GM23248 (cell line): Measurements from ENCODE around the gene SFXN2. TPM values are rescaled to one million over a fixed set of nuclear protein-coding genes. Genes with fewer than 3 reads are reported as not detected.
"Not testable (repeated sequence)": the region's sequence is repeated elsewhere in the genome, so short reads cannot be mapped to it uniquely, and the experiment has no call there.

Experiments used
- DNase-seq: peaks from one replicate; pipeline ENCODE4 v3.0.0-alpha.2; 2015
- H2AFZ ChIP-seq: fragments of 200-600 bp; sonication (generic); 2 replicates; pipeline ENCODE4 v1.6.1; 2016; ENCODE audit warnings: antibody characterized with exemption
- H3F3A ChIP-seq: fragments of 200-600 bp; sonication (generic); 2 replicates; pipeline ENCODE4 v1.6.1; 2016; ENCODE audit warnings: mild to moderate bottlenecking, antibody characterized with exemption, mixed run types; ENCODE audit not compliant: insufficient read depth
- H3K27ac ChIP-seq: fragments of 200-600 bp; sonication (generic); 2 replicates; pipeline ENCODE4 v1.5.1; 2016; ENCODE audit warnings: mild to moderate bottlenecking
- H3K27me3 ChIP-seq: fragments of 200-600 bp; sonication (generic); replicated peaks from 2 replicates; pipeline ENCODE4 v1.6.1; 2016; ENCODE audit warnings: mild to moderate bottlenecking; ENCODE audit not compliant: insufficient read depth
- H3K36me3 ChIP-seq: fragments of 200-600 bp; sonication (generic); 2 replicates; pipeline ENCODE4 v1.6.1; 2016; ENCODE audit warnings: low read depth, mild to moderate bottlenecking
- H3K4me1 ChIP-seq: fragments of 200-600 bp; sonication (generic); 2 replicates; pipeline ENCODE4 v1.6.1; 2016; ENCODE audit warnings: mild to moderate bottlenecking; ENCODE audit not compliant: insufficient read depth
- H3K4me2 ChIP-seq: fragments of 200-600 bp; sonication (generic); one replicate; pipeline ENCODE4 v1.6.1; 2016; ENCODE audit warnings: mild to moderate bottlenecking; ENCODE audit not compliant: unreplicated experiment
- H3K4me3 ChIP-seq: fragments of 200-600 bp; sonication (generic); 2 replicates; pipeline ENCODE4 v1.5.1; 2016; ENCODE audit warnings: mild to moderate bottlenecking
- H3K79me2 ChIP-seq: fragments of 200-600 bp; sonication (generic); 2 replicates; pipeline ENCODE4 v1.6.1; 2016; ENCODE audit warnings: mild to moderate bottlenecking; ENCODE audit not compliant: insufficient read depth
- H3K9ac ChIP-seq: fragments of 200-600 bp; sonication (generic); 2 replicates; pipeline ENCODE4 v1.6.1; 2016; ENCODE audit warnings: mild to moderate bottlenecking
- H3K9me2 ChIP-seq: fragments of 200-600 bp; sonication (generic); 2 replicates; pipeline ENCODE4 v1.6.1; 2016; ENCODE audit warnings: mixed run types, mild to moderate bottlenecking, moderate library complexity; ENCODE audit not compliant: insufficient read depth
- H3K9me3 ChIP-seq: fragments of 200-600 bp; sonication (generic); one replicate; pipeline ENCODE4 v1.6.1; 2017; ENCODE audit warnings: low read depth
- H4K20me1 ChIP-seq: fragments of 200-600 bp; sonication (generic); 2 replicates; pipeline ENCODE4 v1.6.0; 2016; ENCODE audit not compliant: insufficient read depth
- EZH2 ChIP-seq: fragments of 200-600 bp; sonication (generic); IDR thresholded peaks from 2 replicates; pipeline ENCODE4 v1.6.1; 2018; ENCODE audit warnings: antibody characterized with exemption, mild to moderate bottlenecking; ENCODE audit not compliant: insufficient read depth, poor library complexity, severe bottlenecking
- EZH2phosphoT487 ChIP-seq: fragments of 200-600 bp; sonication (generic); IDR thresholded peaks from 2 replicates; pipeline ENCODE4 v1.6.1; 2018; ENCODE audit warnings: antibody characterized with exemption, moderate library complexity, mild to moderate bottlenecking, low read depth; ENCODE audit not compliant: insufficient read depth
- WGBS, 2 experiments: methylation state at CpG; one replicate each; pipeline ENCODE4 v1.1.6; 2015 to 2017; ENCODE audit warnings: low lambda C conversion rate in 2 of 2, low coverage in 1 of 2; ENCODE audit errors: missing lambda C conversion rate in 2 of 2; 5-methylcytosine and 5-hydroxymethylcytosine counted together
- in situ Hi-C: fragments of 300-500 bp; cut with MboI; formaldehyde crosslinking; loops from 2 replicates; pipeline ENCODE4 v1.15.0; 2020
- polyA plus RNA-seq: library from polyadenylated mRNA; unstranded; fragments of >200 nt; fragmentation: Nextera tagmentation; extraction: Ambion mirVana; gene quantifications from 2 replicates; pipeline ENCODE4 v1.2.1, GENCODE V29; 2016
- total RNA-seq: library from RNA; depleted of rRNA; stranded (reverse); fragments of >200 nt; shearing (Covaris generic); gene quantifications from 2 replicates; pipeline ENCODE4 v1.2.3, GENCODE V29; 2014; rRNA removed

SFXN2 gene, protein sequence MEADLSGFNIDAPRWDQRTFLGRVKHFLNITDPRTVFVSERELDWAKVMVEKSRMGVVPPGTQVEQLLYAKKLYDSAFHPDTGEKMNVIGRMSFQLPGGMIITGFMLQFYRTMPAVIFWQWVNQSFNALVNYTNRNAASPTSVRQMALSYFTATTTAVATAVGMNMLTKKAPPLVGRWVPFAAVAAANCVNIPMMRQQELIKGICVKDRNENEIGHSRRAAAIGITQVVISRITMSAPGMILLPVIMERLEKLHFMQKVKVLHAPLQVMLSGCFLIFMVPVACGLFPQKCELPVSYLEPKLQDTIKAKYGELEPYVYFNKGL
- total RNA-seq, result 0.51 and 1.1 TPM in 2 replicates
- 1.7 and 1.9 TPM in 2 replicates for polyA plus RNA-seq

DNA sequence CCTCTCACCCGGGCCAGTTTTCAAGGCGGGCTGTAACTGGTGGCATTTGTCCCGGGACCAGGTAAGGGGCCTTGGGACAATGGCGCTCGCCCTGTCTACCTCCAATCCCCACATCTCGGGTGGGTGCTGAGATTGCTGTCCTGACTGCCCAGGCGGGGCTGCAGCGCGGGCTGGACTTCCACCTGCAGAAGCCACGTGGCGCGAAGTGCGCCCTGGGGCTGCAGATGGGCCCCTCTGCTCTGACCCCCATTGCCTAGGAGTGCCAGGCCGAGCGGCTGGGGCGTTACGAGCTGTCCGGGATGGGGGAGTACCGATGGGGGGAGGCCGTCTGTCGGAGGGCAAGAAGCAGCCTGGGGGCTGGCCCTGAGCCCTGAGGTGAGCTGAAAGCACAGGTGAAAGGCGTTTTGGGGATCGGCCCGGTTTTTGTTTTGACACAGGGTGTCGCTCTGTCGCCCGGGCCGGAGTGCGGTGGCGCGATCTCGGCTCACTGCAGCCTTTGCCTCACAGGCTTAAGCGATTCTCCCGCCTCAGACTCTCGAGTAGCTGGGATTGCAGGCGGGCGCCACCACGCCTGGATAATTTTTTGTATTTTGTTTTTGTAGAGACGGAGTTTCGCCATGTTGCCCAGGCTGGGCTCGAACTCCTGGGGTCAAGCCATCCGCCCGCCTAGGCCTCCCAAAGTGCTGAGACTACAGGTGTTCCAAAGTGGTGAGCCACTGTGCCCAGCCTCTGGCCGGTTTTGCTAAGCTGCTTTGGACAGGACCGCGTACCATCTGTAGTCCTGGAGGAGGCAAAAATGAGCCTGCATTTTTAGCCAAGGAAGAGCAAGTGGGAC, at the start of gene SFXN2:
SFXN2 (plus strand) TSS at position 16 of the 835 bp plus-strand sequence. CDS start 12,001 bp downstream, outside the sequence.
- Histone ChIP-seq H2AFZ (peak within 1 kb of the TSS; percentile 96), H3F3A (peaks cover 24% of the 10 kb centered on the region), H3K27ac (peak within 1 kb of the TSS; percentile 88), H3K79me2 (peaks cover 30% of the 10 kb centered on the region), H3K4me1 (peaks cover 28% of the 10 kb centered on the region), H3K4me3 (peak within 1 kb of the TSS; percentile 85), H3K36me3 (no peaks in the 10 kb centered on the region), H3K9ac (peak within 1 kb of the TSS; percentile 94), H3K4me2 (peak within 1 kb of the TSS; percentile 99), H3K9me2 (no peaks in the 10 kb centered on the region), H3K27me3 (no peaks in the 10 kb centered on the region), H3K9me3 (no peaks in the 10 kb centered on the region), H4K20me1 (peaks cover 3% of the 10 kb centered on the region; the same call in 1 of the 2 replicates)
- in situ Hi-C loops, result no loop called here
- peak; percentile 46 for DNase-seq
- TF ChIP-seq EZH2phosphoT487 (no peak), EZH2 (no peak)
- WGBS, 2 experiments, result 3 to 4% methylated on average over 40 to 41 of the region's 46 CpGs

DNA sequence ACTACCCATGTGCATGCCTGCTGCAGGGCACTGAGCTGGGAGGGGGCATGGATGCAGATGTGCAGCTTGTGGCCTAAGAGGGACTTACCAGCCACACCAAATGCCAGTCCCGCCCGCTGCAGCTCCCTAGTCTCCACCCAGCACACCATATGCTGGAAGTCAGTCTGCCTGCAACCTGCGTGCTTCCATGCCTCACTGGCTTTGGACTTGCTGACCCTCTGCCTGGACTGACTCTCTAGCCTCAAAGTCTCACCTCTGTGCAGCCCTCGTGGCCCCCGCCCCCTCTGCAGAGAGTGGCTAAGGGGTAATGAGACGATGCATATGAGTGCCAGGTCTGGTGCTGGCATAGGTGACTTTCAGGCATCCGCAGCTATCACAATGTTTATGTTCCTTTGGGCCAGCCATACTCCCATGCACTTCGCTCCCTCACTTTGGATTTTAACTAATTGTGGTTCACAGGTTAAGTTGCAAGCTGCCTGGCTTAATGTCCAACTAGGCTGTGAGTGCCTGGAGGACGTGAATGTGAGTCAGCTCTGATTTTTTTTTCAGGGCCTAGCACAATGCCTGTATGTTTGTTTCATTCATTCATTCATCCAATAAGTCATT, 48.4 kb upstream of the SFXN2 start:
- WGBS, 2 experiments, result 73 to 77% methylated on average over 9 of the region's 9 CpGs
- H3K4me1 ChIP-seq, result peaks cover 14% of the 10 kb centered on the region
- H4K20me1 ChIP-seq, result no peaks in the 10 kb centered on the region
- H3K27me3 ChIP-seq, result no peaks in the 10 kb centered on the region
- no peaks in the 10 kb centered on the region for H3K9me3 ChIP-seq
- H3K27ac ChIP-seq, result no peak overlapping the region
- H3K9me2 ChIP-seq, result no peaks in the 10 kb centered on the region
- TF ChIP-seq EZH2phosphoT487, result no peak
- no peak for TF ChIP-seq EZH2
- in situ Hi-C loops, result no loop called here
- no peaks in the 10 kb centered on the region for H3K79me2 ChIP-seq
- no peak overlapping the region for H2AFZ ChIP-seq
- H3F3A ChIP-seq, result 0 out of 2 replicates have a peak, but pooled peaks cover 4% of the 10 kb centered on the region
- no peak overlapping the region for H3K9ac ChIP-seq
- no peak overlapping the region for H3K4me2 ChIP-seq
- H3K4me3 ChIP-seq, result no peak overlapping the region
- H3K36me3 ChIP-seq, result no peaks in the 10 kb centered on the region
- DNase-seq, result no peak

DNA sequence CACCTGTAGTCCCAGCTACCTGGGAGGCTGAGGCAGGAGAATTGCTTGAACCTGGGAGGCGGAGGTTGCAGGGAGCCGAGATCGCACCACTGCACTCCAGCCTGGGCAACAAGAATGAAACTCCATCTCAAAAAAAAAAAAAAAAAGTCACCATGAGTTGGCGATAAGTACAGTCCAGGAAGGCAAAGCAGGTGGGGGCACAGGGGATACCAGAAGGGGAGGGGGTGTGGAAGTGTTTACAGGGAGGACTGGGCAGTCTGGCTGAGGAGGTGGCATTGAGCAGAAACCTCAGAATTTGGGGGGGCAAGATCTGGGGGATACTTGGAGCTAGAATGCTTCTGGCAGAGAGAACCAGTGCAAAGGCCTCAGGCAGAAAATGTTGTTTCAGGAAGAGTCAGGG, 47.0 kb upstream of the SFXN2 start:
- DNase-seq, H3K9me2 ChIP-seq, H3K79me2 ChIP-seq, H3K27me3 ChIP-seq, H3K36me3 ChIP-seq, H3K27ac ChIP-seq, H3K4me2 ChIP-seq, H3F3A ChIP-seq, H2AFZ ChIP-seq, H4K20me1 ChIP-seq, H3K4me1 ChIP-seq, in situ Hi-C loops, H3K4me3 ChIP-seq, H3K9ac ChIP-seq, H3K9me3 ChIP-seq: not testable (repeated sequence)
- 90 to 96% methylated on average over 2 to 4 of the region's 4 CpGs for WGBS, 2 experiments

DNA sequence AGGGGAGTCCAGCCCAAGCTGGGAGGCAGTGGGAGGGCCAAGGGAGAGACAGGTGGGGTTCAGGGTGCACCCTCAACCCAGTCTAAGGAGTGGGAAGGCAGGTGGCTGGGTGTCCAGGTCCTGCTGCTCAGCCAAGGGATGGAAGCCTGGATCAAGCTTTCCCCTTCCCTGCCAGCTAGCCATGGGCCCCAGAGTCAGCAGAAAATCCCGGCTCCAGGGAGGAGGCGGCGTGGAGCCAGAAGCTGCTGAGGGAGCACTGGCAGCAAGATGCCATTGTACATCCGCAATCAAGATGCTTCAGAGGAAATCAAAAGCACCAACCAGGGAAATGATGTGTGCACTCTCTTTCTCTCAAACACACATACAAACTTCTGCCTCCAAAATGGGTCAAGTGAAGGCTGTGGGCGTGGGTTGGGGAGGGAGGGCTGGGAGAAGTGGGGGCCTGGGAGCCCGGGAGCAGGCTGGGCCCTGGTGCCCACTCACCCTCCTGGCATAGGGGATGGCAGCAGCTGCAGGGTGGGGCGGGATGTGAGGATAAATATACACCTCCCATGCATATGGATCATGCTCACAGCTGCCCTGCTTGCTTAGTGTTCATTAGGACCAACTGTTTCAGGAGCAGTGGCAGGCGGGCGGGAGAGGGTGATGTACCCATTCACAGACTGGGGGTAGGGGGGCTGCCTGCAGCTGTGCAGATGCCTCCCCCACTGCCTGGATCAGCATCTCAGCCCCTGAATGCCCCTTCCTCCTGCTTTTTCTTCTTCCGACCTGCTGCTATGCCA, 45.9 kb upstream of the SFXN2 start:
- no peaks in the 10 kb centered on the region for H3K9me3 ChIP-seq
- H3K27ac ChIP-seq, result no peak overlapping the region
- no peaks in the 10 kb centered on the region for H3K27me3 ChIP-seq
- H3K4me3 ChIP-seq, result no peak overlapping the region
- 0 out of 2 replicates have a peak, but pooled peaks cover 5% of the 10 kb centered on the region for H3F3A ChIP-seq
- H3K36me3 ChIP-seq, result no peaks in the 10 kb centered on the region
- H3K9me2 ChIP-seq, result no peaks in the 10 kb centered on the region
- no peaks in the 10 kb centered on the region for H3K79me2 ChIP-seq
- DNase-seq, result no peak
- no peak overlapping the region for H3K4me2 ChIP-seq
- H4K20me1 ChIP-seq, result no peaks in the 10 kb centered on the region
- WGBS, 2 experiments, result 70 to 79% methylated on average over 7 to 10 of the region's 10 CpGs
- in situ Hi-C loops, result no loop called here
- no peak for TF ChIP-seq EZH2
- no peak for TF ChIP-seq EZH2phosphoT487
- peaks cover 12% of the 10 kb centered on the region for H3K4me1 ChIP-seq
- H3K9ac ChIP-seq, result no peak overlapping the region
- no peak overlapping the region for H2AFZ ChIP-seq
